UCSD-AML1 (cell line): ENCODE measurements around the gene DDX18.

Source experiments
- DNase-seq: peaks from one replicate; lab custom pipeline; 2025; ENCODE audit not compliant: unreplicated experiment; lab: John Stamatoyannopoulos, UW

The DDX18 gene

GRCh38 chr2:117833911-117834310 lies 19.4 kb downstream of the DDX18 start:
- DNase-seq: no peak

- DNase-seq: no peak
Observed at GRCh38 chr2:117834992-117835391, 20.5 kb downstream of the DDX18 start.

- no peak for DNase-seq
Observed at GRCh38 chr2:117835990-117836760, 21.7 kb downstream of the DDX18 start.

- DNase-seq: no peak
Observed at GRCh38 chr2:117845304-117845703, 30.8 kb downstream of the DDX18 start.

- DNase-seq: no peak
Observed at GRCh38 chr2:117850015-117850414, 35.5 kb downstream of the DDX18 start.

- no peak for DNase-seq
Observed at GRCh38 chr2:117850461-117850860, 36.0 kb downstream of the DDX18 start.

- DNase-seq: no peak
Observed at GRCh38 chr2:117851969-117852368, 37.5 kb downstream of the DDX18 start.

GRCh38 chr2:117853316-117853715 lies 38.8 kb downstream of the DDX18 start:
- DNase-seq: no peak

- no peak for DNase-seq
Observed at GRCh38 chr2:117853873-117854272, 39.4 kb downstream of the DDX18 start.

- DNase-seq: no peak
Observed at GRCh38 chr2:117854610-117855009, 40.1 kb downstream of the DDX18 start.

GRCh38 chr2:117855886-117856285 lies 41.4 kb downstream of the DDX18 start:
- DNase-seq: no peak

- DNase-seq: no peak
Observed at GRCh38 chr2:117856415-117857210, 42.1 kb downstream of the DDX18 start.

GRCh38 chr2:117858336-117858735 lies 43.8 kb downstream of the DDX18 start:
- DNase-seq: no peak

GRCh38 chr2:117858892-117859531 lies 44.5 kb downstream of the DDX18 start:
- no peak for DNase-seq

- DNase-seq: no peak
Observed at GRCh38 chr2:117859532-117859911, 45.0 kb downstream of the DDX18 start.

- DNase-seq: no peak
Observed at GRCh38 chr2:117859924-117860647, 45.6 kb downstream of the DDX18 start.

GRCh38 chr2:117862459-117862858 lies 48.0 kb downstream of the DDX18 start:
- no peak for DNase-seq

GRCh38 chr2:117875786-117876185 lies 61.3 kb downstream of the DDX18 start:
- no peak for DNase-seq

- DNase-seq: no peak
Observed at GRCh38 chr2:117879003-117879402, 64.5 kb downstream of the DDX18 start.
